ENCODE results near the gene GLRX2.

DNA sequence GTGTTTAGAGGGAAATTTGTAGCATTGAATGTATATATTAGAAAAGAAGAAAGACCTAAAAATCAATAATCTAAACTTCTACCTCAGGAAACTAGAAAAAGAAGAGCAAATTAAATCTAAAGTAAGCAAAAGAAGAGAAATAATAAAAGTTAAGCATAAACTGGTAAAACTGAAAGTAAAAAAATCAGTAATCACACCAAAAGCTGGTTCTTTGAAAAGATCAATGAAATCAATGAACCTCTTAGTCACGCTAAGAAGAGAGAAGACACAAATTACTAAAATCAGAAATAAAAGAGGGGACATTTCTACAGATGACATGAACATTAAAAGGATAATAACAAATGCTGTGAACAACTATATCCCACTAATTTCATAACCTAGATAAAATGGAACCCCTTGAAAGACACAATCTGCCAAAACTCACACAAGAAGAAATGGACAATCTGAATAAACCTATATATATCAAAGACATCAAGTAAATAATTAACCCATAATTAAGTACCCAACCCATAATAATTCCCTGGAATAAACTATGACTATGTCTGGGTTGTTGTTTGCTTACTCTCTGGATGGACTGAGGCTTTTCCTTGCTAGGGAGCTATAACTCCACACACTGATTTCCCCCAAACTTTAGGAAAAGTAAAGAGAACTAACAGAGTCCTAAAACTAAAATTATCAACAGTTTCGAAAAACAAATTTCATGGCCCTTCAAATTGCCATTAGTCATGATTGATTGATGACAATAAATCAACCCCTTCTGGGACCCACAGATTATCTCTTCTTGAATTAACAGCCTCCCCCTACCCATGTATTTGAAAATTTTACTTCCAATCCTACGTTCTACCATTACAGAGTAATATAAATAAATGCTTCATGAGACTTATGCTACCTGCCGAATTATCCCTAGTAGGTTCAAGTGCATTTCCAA is 13.9 kb upstream of the GLRX2 start:
- TF ChIP-seq, protein P1, sequence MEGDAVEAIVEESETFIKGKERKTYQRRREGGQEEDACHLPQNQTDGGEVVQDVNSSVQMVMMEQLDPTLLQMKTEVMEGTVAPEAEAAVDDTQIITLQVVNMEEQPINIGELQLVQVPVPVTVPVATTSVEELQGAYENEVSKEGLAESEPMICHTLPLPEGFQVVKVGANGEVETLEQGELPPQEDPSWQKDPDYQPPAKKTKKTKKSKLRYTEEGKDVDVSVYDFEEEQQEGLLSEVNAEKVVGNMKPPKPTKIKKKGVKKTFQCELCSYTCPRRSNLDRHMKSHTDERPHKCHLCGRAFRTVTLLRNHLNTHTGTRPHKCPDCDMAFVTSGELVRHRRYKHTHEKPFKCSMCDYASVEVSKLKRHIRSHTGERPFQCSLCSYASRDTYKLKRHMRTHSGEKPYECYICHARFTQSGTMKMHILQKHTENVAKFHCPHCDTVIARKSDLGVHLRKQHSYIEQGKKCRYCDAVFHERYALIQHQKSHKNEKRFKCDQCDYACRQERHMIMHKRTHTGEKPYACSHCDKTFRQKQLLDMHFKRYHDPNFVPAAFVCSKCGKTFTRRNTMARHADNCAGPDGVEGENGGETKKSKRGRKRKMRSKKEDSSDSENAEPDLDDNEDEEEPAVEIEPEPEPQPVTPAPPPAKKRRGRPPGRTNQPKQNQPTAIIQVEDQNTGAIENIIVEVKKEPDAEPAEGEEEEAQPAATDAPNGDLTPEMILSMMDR (conservative IDR thresholded peaks at IDR 0.05 in 1 of 2, IDR thresholded peaks at IDR 0.05 in 1 of 2; ENCODE audit: low read depth in 1 of 2, low read length in 2 of 2): no peak
- TF ChIP-seq EZH2 (IDR thresholded peaks at IDR 0.05; ENCODE audit: low read length, missing control alignments): no peak
